Loucy (cell line): Measurements from ENCODE around the gene HOXA1.
A peak's percentile ranks its signal among the peaks of the same experiment; 100 is the strongest.

Source experiments
- H2AFZ ChIP-seq: fragments of 200-600 bp; sonication (generic); 2 replicates; pipeline ENCODE4 v1.6.0; 2016; ENCODE audit warnings: antibody characterized with exemption, mild to moderate bottlenecking, low read length, moderate library complexity
- H3F3A ChIP-seq: fragments of 200-600 bp; 2 replicates; pipeline ENCODE4 v1.6.0; 2016; ENCODE audit warnings: antibody characterized with exemption, low read depth, mild to moderate bottlenecking
- H3K27me3 ChIP-seq: fragments of 200-600 bp; sonication (generic); 2 replicates; pipeline ENCODE4 v1.6.1; 2014; ENCODE audit warnings: low read length, mild to moderate bottlenecking; ENCODE audit not compliant: insufficient read depth, poor library complexity, severe bottlenecking
- H3K36me3 ChIP-seq: fragments of 200-600 bp; sonication (generic); 2 replicates; pipeline ENCODE4 v1.6.1; 2016; ENCODE audit warnings: low read length; ENCODE audit not compliant: insufficient read depth
- H3K4me1 ChIP-seq: fragments of 200-600 bp; sonication (generic); 2 replicates; pipeline ENCODE4 v1.5.1; 2014; ENCODE audit warnings: low read length, mild to moderate bottlenecking; ENCODE audit not compliant: insufficient read depth, poor library complexity, severe bottlenecking
- H3K4me2 ChIP-seq: fragments of 200-600 bp; sonication (generic); 2 replicates; pipeline ENCODE4 v1.6.0; 2014; ENCODE audit warnings: antibody characterized with exemption, low read length, low read depth, mild to moderate bottlenecking; ENCODE audit not compliant: poor library complexity, severe bottlenecking
- H3K4me3 ChIP-seq: fragments of 200-600 bp; sonication (generic); 2 replicates; pipeline ENCODE4 v1.5.1; 2014; ENCODE audit warnings: low read length, mild to moderate bottlenecking, mixed read lengths; ENCODE audit not compliant: poor library complexity, severe bottlenecking
- H3K79me2 ChIP-seq: fragments of 200-600 bp; sonication (generic); 2 replicates; pipeline ENCODE4 v1.6.1; 2014; ENCODE audit warnings: low read length; ENCODE audit not compliant: insufficient read depth
- H3K9ac ChIP-seq: fragments of 200-600 bp; sonication (generic); 2 replicates; pipeline ENCODE4 v1.6.0; 2014; ENCODE audit warnings: mild to moderate bottlenecking, low read depth, low read length, moderate library complexity; ENCODE audit not compliant: poor library complexity, severe bottlenecking
- H3K9me2 ChIP-seq: fragments of 200-600 bp; sonication (generic); replicated peaks from 2 replicates; pipeline ENCODE4 v1.6.1; 2016; ENCODE audit warnings: low read depth, low read length, mixed read lengths
- H3K9me3 ChIP-seq: fragments of 200-600 bp; sonication (generic); 2 replicates; pipeline ENCODE4 v1.6.1; 2014; ENCODE audit warnings: mild to moderate bottlenecking, antibody characterized with exemption, low read length, low read depth; ENCODE audit not compliant: insufficient read depth
- H4K20me1 ChIP-seq: fragments of 200-600 bp; sonication (generic); 2 replicates; pipeline ENCODE4 v1.6.0; 2014; ENCODE audit warnings: antibody characterized with exemption, low read length, mild to moderate bottlenecking; ENCODE audit not compliant: insufficient read depth, poor library complexity, severe bottlenecking
- EZH2phosphoT487 ChIP-seq: fragments of 200-600 bp; IDR thresholded peaks from 2 replicates; pipeline ENCODE4 v1.6.1; 2018; ENCODE audit warnings: antibody characterized with exemption, mild to moderate bottlenecking, moderate library complexity, borderline replicate concordance
- TF ChIP-seq, protein P1 (sequence below): fragments of 200-600 bp; sonication (generic); conservative IDR thresholded peaks from 2 replicates; pipeline ENCODE4 v1.5.1; 2014; ENCODE audit warnings: mild to moderate bottlenecking, antibody characterized with exemption, low read length

Gene HOXA1

DNA sequence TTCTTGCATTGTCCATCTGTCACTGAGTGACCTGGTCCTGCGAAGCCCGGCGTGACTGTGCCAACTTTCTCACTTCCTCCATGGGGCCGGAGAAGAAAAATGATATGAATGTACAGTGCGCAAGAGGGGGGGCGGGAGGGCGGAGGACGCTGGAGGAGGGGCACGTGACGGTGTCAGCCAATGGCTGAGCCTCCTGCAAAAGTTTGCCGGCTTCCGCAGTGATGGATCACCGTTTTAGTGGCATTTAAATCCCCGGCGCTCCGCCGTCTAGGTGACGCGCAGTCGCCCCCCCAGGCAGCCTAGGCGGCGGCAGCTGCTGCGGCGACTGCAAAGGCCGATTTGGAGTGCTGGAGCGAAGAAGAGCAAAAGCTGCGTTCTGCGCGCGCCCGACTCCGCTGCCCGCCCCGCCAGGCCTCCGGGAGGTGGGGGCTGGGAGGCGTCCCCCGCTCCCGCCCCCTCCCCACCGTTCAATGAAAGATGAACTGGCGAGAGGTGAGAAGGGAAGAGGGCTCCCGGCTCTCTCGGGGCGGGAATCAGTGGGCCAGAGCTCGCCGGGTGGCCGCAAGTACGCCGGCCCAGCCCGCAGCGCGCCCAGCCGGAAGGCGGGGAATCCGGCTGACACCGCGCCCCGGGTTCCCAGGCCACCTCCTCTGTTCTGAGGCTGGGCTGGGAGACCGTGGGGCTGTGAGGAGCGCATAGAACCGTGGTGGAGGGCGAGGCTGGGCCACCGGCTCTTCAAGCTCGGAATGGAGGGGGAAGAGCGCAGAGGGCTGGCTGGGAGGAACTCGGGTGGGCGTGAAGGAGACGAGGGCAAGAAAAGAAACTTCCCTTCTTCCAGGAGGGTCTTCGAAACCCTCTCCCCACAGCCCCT is at the start of gene HOXA1:
TSS of gene HOXA1 (minus strand) at position 104 of the 871 bp plus-strand sequence. CDS start at position 16, 88 bp downstream.
- Histone ChIP-seq H3K9me3 (no peaks in the 10 kb centered on the region), H3K36me3 (no peaks in the 10 kb centered on the region), H3K4me3 (peak within 1 kb of the TSS; percentile 88), H3K79me2 (peaks cover 70% of the 10 kb centered on the region), H3K4me2 (peak within 1 kb of the TSS; percentile 95), H2AFZ (peak within 1 kb of the TSS; percentile 89), H3K27me3 (no peaks in the 10 kb centered on the region), H3K9me2 (no peaks in the 10 kb centered on the region), H3K4me1 (peaks cover 58% of the 10 kb centered on the region), H3K9ac (peak within 1 kb of the TSS; percentile 87), H4K20me1 (peaks cover 17% of the 10 kb centered on the region), H3F3A (no peaks in the 10 kb centered on the region)
- no peak for TF ChIP-seq EZH2phosphoT487

DNA sequence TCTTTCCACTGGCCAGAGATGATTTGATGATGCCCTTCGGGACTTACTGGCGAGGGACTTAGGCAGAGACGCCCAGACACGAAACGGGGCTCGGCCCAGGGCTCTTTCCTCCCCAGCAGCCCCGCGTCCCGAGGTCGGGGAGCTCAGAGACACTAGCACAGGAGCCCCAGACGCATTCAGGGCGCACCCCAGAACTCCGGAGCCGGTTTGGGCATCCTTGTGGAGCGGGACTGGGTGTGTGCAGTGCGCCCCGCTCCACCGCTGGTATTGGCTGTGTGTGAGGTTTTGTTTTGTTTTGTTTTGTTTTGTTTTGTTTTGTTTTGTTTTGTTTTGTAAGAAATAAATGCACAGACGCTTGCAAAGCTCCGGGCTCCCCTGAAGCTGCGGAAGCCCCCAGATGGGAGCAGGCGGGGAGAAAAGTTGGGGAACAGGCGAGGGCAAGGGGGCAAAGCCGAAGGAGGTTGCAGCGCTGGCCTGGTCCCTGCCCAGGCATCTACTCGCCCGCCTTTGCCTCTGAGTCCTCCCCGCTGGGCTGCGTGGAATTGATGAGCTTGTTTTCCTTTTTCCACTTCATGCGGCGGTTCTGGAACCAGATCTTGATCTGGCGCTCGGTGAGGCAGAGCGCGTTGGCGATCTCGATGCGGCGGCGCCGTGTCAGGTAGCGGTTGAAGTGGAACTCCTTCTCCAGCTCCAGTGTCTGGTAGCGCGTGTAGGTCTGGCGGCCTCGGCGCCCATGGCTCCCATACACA is 49.5 kb upstream of the HOXA1 start:
- peaks cover 100% of the 10 kb centered on the region for H4K20me1 ChIP-seq
- peak overlapping the region; percentile 91 for H3K4me2 ChIP-seq
- H3K4me1 ChIP-seq = peaks cover 51% of the 10 kb centered on the region
- peaks cover 92% of the 10 kb centered on the region for H3K36me3 ChIP-seq
- H3K9ac ChIP-seq = peak overlapping the region; percentile 99
- H3K9me3 ChIP-seq = no peaks in the 10 kb centered on the region
- H3K4me3 ChIP-seq = peak overlapping the region; percentile 94
- TF ChIP-seq, protein P1, sequence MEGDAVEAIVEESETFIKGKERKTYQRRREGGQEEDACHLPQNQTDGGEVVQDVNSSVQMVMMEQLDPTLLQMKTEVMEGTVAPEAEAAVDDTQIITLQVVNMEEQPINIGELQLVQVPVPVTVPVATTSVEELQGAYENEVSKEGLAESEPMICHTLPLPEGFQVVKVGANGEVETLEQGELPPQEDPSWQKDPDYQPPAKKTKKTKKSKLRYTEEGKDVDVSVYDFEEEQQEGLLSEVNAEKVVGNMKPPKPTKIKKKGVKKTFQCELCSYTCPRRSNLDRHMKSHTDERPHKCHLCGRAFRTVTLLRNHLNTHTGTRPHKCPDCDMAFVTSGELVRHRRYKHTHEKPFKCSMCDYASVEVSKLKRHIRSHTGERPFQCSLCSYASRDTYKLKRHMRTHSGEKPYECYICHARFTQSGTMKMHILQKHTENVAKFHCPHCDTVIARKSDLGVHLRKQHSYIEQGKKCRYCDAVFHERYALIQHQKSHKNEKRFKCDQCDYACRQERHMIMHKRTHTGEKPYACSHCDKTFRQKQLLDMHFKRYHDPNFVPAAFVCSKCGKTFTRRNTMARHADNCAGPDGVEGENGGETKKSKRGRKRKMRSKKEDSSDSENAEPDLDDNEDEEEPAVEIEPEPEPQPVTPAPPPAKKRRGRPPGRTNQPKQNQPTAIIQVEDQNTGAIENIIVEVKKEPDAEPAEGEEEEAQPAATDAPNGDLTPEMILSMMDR = no peak
- no peak for TF ChIP-seq EZH2phosphoT487
- no peaks in the 10 kb centered on the region for H3K9me2 ChIP-seq
- H3F3A ChIP-seq = peaks cover 4% of the 10 kb centered on the region
- no peak overlapping the region for H2AFZ ChIP-seq
- H3K27me3 ChIP-seq = peaks cover 16% of the 10 kb centered on the region
- peaks cover 100% of the 10 kb centered on the region for H3K79me2 ChIP-seq

DNA sequence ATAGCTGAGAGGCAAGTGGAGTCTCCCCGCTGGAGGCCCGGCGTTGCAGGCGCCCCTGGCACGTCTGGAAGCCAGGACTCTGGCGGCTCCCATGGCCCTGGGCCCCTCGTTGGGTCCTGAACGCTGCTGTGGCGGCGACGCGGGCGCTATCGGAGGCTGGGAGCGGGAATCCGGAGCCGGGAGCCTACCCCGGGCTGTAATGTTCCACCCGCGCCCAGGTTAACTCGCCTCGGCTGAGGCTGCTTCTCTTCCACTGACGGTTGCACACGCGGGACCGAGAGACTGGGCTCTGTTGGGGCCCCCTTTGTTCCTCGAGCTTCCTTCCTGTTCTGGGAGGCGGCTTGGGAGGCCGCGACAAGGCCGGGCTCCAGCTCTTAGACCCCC is 49.0 kb upstream of the HOXA1 start:
- H3K9me2 ChIP-seq = no peaks in the 10 kb centered on the region
- H3K4me2 ChIP-seq = peak overlapping the region; percentile 91
- H3K9ac ChIP-seq = peak overlapping the region; percentile 99
- peaks cover 51% of the 10 kb centered on the region for H3K4me1 ChIP-seq
- no peak overlapping the region for H2AFZ ChIP-seq
- peaks cover 90% of the 10 kb centered on the region for H3K36me3 ChIP-seq
- H3K9me3 ChIP-seq = no peaks in the 10 kb centered on the region
- H3K4me3 ChIP-seq = peak overlapping the region; percentile 94
- peaks cover 13% of the 10 kb centered on the region for H3K27me3 ChIP-seq
- H3F3A ChIP-seq = peaks cover 4% of the 10 kb centered on the region
- peaks cover 100% of the 10 kb centered on the region for H3K79me2 ChIP-seq
- H4K20me1 ChIP-seq = peaks cover 95% of the 10 kb centered on the region
- TF ChIP-seq, protein P1 = no peak
- no peak for TF ChIP-seq EZH2phosphoT487
